Medulla oblongata (tissue), 1 donor: ENCODE results near the gene DIS3L2.

Experiments used
- DNase-seq: peaks from one replicate; pipeline ENCODE4 v3.0.0-alpha.2; 2015; ENCODE audit errors: extremely low spot score

The DIS3L2 gene

DNA sequence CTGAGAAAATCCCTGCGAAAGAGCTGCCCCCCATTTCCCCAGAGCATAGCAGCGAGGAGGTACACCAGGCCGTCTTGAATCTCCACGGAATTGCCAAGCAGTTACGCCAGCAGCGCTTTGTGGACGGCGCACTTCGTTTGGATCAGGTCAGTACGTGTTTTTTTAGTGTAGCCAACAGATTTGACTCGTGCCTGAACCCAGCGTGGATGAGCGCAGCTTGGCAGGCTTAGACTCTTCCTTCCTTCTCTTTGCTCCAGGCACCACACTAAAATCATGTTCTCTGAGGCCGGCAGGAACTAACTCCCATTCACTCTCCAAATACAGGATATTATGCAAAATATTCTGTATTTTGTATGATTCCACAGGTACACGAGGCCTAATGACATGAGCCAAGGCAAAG, 301.8 kb downstream of the DIS3L2 start:
- DNase-seq = no peak

DNA sequence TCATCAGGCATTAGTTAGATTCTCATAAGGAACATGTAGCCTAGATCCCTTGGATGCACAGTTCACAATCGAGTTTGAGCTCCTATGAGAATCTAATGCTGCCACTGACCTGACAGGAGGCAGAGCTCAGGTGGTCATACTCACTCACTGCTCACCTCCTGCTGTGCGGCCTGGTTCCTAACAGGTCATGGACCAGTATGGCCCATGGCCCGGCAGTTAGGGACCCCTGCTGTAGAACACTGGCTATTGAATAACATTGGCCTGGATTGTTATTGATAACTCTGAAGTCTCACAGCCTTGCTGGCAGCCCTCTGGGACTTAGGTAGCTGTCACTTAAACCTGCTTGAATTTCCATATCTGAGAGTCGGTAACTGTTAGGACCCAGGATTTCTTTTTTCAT, 302.6 kb downstream of the DIS3L2 start:
- no peak for DNase-seq

DNA sequence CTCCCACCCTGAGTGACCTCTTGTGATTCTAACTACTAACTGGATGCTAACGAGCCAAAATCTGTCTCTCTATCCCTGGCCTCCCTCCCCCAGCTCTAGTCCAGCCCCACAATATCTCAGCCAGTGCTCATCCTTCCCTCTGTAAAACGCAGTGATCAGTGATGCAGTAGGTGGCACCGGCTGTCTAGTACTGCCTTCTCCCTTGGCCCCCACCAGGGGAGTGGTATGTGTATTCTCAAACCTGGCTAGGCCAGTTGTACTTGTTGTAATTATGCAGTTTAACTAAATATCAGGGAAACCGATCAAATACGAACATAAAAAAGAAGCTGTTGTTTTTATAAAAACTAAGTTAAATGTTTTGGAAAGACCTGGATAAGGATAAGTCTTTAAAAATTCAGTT, 303.8 kb downstream of the DIS3L2 start:
- no peak for DNase-seq

DNA sequence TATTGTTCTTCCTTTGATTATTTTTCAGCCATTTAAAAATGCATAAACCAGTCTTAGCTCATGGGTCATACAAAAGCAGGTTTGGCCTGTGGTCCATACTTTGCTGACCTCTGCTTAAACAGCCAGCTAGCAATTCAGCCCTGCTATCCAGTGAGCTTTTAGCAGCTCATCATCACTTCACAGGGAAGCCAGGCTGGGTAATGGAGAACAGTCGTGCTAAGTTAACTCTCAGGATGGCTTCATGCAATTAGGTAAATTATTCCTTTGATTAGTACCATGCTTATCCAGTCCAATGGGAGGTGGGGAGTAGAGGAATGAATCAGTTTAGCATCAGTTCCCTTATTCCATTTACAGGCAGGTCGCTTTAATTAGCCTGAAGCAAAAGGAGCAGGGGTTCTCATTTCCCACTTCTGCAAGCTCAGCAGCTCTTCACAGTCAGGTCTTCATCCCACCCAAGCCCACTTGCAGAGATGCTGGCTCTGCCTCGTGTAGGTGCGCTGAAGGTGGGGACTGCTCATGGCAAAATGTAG, 307.2 kb downstream of the DIS3L2 start:
- no peak for DNase-seq

DNA sequence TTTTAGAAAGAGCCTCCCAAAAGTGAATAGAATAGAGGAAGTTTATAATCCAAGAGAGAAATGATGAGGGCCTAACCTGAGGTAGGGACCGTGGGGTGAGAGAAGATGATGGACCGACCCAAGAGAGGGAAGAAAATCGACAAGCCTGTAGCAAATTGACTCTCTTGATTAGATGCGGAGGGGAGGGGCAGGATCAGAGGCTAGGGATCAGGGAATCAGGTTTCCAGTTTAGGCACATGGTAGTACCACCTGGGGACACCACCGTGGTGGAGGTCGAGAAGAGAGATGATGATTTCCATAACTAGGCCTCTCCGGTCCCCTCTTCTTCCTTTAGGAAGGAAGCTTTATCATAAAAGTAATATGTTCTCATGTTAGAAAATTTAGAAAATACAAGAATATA, 308.4 kb downstream of the DIS3L2 start:
- DNase-seq = no peak

DNA sequence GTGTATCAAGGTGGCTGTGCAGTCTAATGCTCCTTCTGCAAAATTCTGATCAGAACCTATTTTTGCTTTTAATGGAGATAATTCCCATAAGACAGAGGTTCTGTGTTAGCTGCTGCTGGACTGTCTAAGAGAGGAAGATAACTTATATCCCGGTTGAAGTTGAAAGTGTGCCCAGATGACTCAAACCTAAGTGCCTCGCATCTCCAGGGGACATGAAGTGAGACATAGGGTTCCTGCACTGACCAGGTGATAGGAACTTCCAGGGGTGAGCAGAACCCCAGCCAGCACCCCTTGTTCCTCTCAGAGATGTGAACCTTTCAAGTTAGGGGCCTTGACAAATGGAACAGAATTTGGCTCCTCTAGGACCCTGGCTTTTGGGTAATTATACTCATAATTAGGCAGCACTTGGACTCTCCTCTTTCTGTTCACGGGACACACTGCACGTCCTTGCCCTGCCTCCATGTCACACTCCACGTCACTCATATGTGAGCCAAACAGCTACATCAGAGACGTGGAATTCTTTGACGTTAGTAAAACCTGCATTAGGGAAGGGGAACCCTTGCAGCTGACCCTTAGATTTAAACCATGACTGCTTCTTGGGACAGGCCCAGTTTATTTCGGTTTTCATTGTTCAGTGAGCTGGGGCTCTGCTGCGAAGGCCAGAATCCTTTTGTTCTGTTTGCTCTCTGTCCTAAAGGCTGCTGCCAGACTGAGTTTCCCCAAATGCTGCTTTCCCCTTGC, 312.6 kb downstream of the DIS3L2 start:
- DNase-seq = no peak

DNA sequence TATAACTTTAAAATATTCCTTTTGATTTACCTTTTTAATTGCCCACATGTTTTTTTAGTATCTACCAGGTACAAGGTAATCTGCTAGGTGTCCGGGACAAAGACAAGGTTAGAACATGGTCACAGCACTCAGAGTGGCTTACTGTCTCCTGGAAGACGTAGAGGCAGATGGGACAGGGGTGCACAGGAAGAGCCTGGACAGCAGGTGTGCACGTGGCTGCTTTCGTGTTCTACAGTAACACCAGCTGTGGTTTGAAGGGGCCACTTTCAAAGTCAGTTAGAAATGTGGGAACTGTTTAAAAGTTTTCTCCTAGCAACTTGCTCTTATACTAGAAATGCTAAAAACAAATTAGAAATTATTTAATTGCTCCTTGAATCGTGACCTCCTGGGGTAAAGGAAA, 314.2 kb downstream of the DIS3L2 start:
- no peak for DNase-seq

DNA sequence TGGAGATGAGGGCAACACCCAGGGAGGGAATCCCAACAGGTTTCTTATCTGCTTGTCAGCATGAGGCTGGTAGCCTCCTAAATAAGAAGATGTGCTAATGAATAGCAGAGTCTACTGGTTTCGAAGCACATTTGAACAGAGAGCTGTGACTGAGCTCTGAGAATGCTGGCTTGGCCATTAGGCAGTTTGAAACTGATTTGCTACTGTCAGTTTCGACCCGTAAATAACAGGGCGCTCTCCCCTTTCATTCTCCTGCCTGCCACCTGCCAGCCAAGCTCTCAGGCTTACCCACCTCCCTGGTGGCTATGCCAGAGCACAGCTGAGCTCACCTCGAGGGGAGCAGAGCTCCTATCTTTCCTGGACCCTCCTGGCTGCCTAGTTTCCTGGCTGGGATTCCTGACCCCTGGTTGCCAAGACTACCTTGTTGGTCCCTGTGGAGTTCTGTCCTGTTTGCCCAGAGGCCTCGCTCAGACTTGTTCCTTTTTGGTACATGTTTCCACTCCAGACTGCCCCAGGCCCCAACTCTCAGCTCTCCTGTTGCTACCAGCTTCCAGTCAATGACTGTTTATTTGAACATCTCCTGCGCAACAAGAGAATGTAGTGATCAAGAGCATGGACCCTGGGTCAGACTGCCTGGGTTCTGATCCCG, 314.7 kb downstream of the DIS3L2 start:
- DNase-seq = no peak

DNA sequence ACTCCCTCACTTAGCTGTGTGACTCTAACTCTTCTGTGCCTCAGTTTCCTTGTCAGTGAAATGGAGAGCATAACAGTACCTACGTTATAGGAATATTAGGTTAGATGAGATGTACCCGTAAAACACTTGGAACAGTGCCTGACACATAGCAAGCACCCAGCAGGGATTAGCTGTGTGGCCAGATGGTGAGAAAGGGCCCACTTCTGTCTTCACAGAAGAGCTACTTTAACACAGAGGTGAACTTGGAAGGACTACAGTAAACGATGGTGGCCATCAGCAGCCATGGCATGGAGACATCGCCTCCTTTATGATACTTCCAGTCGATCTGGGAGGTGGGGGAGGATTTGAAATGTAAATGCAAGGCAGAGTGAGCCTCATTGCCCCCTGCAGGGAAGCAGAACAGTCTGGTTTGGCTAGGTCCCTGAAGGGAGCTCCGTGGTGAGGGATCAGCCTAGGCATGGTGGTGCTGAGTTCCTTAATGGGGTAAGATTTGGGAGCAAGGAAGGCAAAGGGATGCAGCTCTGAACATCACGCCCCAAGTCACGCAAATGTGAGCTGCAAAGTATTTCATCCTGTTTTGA, 315.3 kb downstream of the DIS3L2 start:
- no peak for DNase-seq

DNA sequence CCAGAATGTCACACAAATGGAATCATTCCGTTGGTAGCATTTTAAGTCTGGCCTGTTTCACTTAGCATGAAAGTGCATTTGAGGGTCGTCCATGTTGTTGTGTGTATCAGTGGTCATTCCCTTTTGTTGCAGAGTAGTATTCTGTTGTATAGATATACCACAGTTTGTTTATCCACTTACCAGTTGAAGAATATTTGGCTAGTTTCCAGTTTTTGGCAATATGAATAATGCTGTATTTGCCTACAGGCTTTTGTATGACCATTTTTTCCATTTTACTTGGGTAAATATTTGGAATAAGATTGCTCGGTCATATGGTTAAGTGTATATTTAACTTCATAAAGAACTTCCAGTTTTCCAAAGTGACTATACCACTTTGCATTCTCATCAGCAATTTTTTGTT, 317.0 kb downstream of the DIS3L2 start:
- no peak for DNase-seq

DNA sequence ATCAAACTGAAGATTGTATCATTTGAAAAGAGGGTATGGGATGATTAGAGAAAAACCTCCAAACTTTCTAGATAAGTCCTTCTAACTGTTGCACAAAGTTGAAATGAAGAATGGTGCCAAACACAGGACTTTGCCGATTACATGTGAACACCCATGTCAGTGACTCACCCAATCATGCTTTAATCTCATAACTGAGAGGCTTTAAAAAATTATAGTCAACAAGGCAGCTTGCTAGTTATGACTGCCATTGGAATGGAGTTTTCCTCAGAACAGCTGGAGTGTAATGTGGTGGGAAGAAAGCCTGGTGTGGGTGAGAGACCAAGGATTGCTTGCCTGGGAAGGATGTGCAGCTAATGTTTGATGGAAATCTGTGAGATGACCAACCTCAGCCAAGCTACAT, 318.8 kb downstream of the DIS3L2 start:
- no peak for DNase-seq

DNA sequence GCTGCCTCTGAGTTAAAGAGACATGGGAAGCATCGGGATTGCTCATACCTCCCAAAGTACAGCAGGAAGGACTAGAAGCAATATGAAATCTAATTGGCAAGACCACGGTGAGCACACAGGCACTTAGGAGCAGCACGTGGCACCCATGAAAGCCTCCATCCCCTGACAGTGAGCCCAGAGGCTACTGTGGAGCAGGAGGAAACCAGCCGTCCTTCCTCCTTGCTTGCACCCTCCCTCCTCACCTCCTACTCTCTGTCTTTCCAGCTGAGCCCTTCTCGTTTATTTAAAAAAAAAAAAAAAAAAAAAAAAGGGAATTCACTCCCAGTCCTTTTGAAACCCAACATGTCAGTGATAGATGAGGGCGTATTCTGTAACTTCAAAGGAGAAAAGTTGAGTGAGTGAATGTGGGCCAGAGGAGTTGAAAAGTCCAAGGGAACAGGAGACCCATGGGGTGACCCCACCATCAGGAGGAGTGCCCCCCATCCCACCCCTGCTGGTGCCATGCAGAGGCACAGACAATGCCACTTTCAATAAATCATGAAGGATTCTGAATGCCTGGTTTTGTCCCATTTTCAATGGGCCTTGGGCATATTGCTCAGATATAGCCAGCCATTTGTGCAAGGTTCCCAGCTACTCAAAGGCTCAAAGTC, 320.5 kb downstream of the DIS3L2 start:
- DNase-seq = no peak

DNA sequence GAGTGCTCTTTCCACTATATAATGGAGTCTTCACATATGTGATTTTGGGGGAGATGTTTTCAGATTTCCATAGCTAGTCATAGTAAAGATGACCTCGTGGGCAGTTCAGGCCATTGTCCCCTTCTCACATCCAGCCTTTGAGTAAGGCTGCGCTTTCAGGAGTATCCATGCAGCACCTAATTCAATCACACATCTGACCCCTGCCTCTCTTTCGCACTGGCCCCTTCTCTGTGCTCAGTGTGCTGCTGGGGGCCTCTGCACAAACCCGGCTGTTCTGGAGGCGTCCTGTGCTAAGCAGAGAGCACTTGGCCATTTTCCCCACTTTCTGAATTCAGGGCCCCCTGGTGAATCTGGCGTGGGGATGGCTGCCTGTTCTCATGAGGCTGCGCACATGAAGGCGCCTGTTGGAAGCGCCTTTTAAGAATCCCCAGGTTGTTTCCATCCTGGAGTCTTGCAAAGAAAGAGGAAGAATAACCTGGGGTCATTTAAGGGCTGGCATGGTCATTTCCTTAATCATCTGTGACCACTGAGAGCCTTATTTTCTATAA, 321.1 kb downstream of the DIS3L2 start:
- peak; percentile 67 for DNase-seq

DNA sequence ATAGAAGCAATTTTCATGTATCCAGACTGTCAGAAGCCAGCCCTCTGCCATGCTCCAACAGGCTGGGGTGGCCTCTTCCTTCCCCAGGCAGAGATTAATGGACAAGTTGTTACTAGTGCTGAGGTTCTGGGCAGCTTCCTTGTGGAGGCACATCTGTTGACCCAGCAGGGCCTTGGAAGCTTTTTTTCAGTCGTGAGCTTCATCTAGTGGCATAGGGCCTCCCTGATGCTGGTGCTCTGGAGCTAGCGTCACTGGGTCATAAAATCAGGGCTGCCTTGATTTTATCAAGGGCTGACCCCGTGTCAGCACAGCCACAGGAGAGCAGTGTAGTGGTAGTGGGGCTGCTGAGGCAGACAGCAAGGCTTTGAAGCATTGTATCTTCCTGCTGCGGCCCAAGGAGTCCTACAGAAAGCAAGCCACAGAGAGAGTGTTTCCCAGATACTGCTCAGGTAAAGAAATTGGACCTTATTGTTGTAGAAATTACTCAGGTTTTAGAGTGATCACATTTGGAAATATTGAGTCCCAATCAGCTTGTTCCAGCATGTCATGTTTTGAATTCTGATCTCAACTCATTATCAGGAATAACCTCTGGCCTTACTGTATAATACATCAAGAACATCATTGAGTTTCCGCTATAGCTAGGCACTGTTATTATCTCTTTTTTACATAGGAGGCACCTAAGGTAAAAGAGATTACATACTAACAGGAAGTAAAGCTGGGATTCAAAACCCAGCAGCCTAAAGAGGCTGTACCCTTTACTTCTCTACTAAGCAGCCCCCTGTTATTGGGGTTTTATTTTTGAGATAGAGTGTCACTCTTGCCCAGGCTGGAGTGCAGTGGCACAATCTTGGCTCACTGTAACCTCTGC, 324.7 kb downstream of the DIS3L2 start:
- DNase-seq = no peak

DNA sequence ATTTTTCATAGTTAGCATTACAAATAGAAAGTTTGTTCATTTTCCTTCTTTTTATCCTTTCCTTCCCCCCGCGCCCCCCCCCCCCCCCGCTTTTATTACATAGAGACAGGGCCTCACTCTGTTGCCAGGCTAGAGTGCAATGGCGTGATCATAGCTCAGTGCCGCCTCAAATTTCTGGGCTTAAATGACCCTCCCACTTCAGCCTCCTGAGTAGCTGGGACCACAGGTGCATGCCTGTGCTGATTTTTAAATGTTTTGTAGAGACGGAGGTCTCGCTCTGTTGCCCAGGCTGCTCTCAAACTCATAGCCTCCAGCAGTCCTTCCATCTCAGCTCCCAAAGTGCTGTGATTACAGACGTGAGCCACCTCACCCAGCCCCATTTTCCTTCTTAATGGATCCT, 325.8 kb downstream of the DIS3L2 start:
- no peak for DNase-seq

DNA sequence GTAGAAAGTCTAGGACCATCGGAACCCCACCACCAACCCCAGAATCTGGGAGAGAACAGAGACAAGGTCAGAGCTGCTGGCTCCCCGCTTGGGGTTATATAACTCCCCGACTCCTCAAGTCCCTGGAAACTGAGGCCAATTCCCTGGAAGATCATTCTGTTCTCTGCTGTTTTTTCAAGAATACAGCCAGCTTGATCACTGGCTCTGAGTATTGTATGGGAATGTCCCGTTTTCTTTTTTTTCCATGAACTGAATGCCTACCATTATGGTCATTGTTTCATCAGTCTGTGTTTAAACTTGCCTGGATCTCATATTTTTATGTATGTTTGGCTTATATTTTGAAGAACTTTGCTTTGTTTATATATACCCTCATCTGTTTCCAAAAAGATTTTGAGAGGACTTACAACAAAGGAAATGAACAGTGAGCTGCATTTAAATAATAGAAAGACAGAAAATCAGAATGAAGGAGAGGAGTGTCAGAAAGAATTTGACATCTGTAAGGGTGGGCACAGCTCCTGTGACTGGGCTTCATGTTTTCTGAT, 327.0 kb downstream of the DIS3L2 start:
- peak; percentile 50 for DNase-seq

DNA sequence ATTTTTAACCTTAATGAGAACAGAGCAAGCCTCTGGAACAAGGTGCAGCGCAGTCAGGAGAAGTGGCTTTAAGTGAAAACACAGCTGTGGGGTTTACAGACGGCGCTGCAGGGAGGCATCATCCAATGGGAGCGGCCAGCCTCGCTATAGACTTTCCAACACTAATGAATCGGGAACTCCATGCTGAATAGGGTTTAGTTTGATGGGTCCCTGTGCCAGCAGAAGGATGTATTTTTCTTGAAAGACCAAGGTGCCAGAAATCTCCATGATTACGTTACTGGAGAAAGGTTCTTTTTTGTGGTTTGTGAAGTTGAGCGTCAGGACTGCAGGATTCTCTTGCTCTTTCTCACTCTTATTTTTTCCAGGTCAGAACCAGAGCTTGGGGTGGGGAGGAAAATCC, 329.2 kb downstream of the DIS3L2 start:
- DNase-seq = peak; percentile 23

DNA sequence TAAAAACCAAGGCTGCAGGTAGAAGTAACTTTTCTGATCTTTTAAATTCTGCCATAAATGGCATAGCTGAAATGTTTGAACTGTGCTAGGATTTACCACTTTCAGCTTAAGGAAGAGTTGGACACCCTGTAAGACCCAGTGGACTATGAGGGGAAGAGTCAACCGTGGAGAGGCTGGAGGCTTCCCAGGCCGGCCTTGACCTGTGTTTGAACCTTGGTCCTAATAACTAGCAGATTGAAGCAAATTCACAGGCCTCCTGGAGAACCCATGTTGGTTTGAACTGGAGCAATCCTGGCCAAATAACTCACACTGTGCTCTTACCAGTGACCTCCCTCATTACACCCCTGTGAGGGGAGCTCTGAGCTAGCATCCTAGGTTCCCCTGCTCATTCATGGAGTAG, 329.8 kb downstream of the DIS3L2 start:
- DNase-seq = no peak

DNA sequence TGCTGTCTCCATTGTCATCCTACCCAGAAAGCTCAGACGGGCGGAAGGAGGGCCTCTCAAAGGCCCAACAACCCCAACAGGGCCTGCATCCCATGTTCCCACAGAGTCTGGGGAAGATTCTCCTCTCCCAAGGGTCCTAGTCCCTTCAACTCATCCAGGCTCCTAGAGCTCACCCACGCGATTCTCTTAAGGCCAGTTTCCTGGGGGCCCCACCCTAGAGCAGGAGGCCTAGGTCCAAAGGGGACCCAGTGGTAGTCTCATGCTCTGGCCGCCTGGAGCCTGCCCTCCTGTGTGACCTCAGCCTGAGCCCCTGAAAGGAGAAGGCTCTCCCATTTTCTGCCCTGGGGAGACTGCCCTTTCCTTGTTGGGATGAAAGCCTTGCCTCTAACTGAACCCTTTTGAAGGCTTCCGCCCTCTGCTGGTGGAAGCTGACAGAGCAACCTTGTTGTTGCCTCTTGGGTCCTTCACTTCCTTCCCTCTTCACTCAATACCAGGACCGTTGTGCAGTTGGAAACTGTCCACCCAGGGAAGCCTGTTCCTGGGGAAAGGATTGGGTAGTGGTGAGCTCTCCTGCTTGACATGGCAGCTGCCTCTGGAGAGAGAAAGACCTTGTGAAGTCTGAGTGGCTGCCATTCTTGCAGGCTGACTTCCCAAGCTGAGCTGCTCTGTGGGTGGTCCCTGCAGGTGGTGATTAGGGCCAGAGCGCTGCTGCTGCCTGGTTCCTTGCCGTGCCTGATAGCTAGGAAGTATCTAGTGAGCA, 331.1 kb downstream of the DIS3L2 start:
- peak; percentile 66 for DNase-seq

DNA sequence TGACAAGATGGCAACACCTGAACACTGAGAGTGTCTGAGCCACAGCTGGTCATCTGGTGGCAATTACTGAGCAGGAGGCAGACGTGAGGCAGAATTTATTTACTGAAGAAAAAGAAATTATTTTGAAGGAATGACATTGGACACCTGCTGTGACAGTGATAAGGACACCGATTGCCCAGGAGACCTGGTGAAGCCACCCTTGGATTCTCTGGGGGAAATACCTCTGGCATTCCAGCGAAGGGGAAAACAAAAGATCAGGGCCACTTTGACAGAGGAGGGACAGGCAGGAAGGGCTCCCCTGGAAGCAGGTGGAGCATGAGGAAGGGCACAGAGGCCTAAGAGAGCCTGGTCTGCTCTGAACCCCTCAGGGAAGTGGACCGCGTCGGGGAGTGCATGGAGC, 331.7 kb downstream of the DIS3L2 start:
- DNase-seq = no peak
